GM21576 (cell line): ENCODE data around the gene TTC21B.
"Not testable (repeated sequence)": the region's sequence is repeated elsewhere in the genome, so short reads cannot be mapped to it uniquely, and the experiment has no call there.

Experiments used
- ATAC-seq: cut with Tn5 transposase; IDR thresholded peaks from one replicate; pipeline ENCODE4 v1.9.1; 2021; ENCODE audit warnings: mild to moderate bottlenecking, moderate library complexity; ENCODE audit not compliant: unreplicated experiment

Gene TTC21B

DNA sequence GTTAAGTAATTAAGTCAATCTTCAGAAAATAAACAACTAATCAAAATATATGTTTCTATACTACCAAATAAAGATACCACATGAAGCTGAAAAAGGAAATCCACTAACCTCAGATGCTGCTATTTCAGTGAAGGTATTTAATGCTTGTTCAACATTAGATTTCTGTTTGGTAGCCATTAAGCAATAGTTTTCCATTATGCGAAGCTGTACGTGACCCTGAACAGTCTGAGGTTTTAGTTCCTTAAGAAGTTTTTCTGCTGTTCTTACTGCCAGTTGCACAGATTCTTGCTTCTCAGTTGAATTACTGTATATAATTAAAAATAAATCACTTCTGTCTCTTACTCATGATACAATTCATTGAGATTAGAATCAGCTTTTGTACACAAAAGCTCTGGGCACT, 65.4 kb downstream of the TTC21B start:
- ATAC-seq = no peak

DNA sequence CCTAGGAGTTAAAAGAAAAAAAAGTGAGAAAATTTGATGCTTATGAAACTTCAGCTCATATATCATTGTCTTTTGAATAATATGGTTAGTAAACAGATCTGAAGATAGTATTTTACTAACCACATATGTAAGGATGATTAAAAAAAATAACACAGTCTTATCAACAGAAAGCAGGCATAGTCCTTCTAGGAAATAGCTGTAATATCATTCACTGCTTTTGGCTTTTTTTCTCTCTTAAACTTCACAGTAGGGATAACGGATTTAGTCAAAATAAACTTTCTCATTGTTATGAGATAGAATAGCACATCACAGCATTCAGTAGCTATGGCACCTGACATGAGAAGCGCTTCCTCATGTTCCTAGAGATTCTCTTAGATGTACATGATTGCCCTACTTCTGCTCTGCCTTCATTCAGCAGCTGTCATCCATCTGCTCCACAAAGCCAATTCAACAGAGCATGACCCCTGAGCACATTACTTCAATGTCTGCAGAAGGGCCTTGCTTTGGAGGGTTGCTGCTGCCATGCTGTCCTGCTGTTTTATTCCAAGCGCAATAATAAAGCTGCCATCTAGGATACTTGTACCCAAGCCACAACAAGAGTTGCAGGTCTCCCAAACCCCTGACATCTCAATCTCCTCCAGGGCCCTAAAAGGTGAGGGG, 67.0 kb downstream of the TTC21B start:
- ATAC-seq = no peak

DNA sequence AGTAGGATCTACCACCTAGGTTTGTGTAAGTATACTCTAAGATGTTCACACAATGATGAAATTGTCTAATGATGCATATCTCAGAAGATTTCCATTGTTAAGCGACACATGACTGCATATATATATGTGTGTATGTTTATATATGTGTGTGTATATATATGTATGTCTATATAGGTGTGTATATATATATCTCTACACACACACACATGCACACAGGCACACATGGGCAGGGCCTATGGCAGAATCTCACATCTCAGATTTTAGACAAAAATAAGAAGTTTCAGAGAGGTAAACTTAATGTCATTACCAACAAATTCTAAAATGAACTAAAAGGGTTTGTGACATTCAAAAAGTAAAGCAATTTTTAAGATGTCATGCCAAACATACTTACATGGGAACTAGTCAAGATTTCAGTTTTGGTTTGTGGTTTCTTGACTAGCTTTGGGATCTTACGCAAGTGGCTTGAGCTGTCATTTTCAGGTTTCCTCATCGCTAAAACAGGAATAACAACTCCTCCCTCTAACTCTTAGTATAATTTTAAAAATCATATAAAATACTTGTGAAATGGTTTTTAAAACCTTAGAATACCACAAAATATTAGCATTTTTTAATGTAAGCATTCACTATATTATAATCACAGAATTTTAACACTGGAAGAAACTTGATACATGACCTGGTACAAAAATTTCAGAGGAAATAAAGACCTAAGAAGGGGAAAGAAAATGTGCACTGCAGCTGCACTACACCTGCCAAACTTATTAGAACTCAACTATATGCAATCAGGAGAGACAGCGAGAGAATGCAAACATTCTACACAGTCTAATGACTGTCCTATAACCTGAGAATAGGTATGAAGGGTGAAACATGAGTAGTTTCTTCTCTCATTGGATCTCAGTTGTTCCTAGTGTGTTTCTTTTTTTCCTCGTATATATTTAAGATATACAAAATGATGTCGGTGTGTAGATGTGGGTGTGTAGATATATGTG, 75.7 kb downstream of the TTC21B start:
- peak; percentile 64 for ATAC-seq

DNA sequence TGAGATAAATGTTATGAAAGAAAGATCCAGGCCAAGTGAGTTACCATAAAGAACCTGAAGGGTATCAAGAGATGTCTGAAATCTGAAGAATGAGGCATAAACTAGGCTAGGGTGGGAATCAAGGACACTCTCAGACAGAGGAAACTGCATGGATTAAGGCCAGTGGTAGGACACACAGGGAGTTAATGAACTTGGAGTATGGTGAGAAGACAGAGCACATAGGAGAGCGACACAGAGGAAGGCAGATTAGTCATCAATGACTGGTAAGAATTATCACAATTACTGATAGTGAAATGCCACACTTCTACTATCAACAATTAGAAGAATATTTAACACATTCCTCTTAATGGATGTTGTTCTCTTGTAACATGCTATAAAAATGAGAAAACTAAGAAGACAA, 76.9 kb downstream of the TTC21B start:
- ATAC-seq = no peak

DNA sequence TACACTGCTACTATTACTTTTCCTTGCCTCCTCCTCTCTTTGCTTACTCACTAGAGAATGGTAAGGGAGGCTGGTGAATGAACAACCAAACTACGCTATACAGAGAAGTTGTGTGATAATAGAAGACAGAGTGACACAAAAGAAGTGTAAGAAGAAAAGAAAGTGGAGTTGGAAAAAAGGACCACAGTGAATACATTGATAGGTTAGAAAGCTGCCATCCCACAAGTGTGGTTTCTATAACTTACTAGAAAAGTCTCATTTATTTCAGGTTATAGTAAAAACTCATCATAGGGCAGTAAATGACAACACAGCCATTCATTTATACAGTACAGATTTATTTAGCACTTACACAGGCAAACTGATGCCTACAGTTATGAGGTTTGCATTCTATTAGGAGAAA, 77.3 kb downstream of the TTC21B start:
- no peak for ATAC-seq

DNA sequence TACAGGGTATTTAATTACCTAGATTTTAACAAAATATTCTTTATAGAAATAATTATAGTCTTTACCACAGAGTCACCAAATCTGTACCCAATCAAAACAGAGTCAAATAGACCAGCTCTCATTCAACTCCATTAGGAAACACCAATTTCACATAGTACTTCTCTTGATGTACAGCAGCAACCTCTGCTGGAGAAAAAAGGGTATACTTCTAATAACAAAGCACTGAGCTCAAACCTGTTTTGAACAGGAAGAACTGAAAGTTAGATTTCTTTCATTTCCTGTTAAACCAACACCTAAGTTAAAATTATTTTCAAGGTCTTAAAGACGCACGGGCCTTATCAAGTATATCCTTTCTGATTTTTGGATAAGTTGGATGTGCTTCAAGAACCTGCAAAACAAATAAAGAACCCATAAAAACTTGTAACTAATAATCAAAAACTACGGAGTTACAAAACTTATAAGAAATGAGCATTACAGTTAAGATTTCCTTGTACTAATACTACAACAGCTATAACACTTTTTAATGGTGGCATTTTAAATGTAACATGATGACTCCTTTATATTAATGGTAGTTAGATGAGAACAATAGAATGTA, 79.0 kb downstream of the TTC21B start:
- ATAC-seq = peak; percentile 93

DNA sequence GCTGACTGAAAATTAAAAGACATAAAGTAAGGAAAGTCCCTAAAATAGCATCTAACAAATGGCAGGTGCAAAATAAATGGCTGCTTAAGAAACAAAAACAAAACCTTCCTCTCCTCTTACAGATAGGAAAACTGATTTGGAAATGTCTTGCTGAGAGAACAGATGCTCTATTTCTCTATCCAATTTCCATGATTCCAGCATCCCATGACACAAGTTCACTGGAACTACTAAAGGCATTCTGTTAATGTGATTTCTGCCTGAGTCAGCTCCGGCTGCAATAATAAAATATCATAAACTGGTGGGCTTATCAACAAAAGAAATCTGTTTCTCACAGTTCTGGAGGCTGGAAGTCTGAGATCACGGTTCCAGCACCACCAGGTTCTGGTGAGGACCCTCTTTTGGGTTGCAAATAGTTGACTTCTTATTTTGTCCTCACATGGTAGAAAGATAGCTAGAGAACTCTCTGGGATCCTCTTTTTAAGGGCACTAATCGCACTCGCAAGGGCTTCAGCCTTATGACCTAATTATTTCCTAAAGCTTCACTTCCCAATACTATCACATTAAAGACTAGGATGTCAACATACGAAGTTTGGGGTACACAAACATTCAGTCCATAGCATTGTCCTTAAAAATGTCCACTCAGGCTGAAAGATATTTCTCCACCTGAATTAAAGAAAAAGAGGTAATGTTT, 81.3 kb downstream of the TTC21B start:
- ATAC-seq = no peak

DNA sequence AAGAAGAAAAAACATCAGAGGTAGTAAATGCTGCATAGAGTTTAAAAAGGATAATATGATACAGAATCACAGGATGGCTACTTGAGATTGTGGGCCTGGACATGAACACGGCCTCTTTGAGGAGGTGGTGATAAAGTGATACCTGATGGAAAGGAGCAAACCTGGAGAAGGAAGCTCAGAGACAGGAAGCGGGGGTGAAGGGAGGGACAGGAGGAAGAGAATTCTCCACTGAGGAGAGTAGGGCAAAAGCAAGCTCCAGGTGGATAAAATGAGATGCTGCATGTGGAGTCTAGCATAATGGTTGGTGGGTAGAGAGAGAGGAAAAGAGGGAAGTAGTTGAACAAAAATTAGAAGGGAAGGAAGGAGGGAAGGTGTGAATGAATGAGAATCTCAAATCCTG, 82.6 kb downstream of the TTC21B start:
- ATAC-seq = no peak

DNA sequence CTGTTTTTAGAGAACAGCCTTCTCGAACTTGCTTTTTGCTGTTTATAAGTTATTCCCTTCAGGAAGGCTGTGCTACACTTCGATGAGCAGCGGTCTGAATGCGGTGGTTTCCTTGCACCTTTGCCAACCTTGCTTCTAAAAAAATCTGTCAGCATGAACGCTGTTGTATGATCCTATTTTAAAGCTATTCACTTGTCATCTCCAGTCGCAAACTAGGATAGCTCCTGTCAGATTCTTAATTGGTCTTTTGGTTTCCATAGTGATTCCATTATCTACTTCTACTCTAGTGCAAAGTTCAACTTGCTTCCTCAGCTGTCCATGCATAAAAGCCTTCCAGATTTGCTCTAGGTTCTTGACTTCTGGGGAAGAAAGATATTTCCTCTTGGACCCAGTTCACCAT, 83.2 kb downstream of the TTC21B start:
- ATAC-seq = no peak

DNA sequence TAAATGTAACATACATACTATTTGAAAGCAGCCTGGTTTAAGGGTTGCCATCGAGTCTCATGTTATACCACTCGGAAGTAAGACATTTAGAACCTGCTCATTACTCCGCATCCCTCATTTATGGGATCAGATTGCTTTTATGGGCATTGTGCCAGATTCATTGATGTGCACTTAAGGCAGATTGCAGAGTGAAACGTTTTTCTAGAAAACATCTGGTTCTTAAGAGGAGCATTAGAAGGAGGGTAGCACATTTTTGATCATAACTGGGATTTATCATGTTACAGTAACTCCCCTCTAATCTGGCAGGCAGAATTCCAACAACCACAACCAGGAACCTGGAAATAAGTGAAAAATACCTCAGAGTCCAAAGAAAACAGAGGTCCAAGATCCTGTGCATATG, 85.4 kb downstream of the TTC21B start:
- no peak for ATAC-seq

DNA sequence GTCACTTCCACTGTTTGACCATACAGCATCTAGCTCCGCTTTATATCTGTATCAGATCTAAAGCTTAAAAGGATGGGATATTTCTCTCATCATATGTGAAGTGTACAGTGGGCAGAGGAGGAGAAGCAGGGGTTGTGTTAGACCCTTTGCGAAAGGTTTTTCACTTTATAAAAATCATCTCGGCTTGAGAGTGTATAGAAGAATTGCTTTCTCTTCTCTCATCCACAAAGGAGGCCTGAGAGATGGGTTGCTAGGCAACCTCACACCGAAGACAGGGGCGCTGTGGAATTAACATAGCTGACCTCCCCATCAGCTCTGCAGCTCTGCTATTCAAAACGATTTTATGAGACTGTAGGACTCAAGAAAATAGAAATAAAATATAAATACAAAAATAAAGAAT, 89.3 kb downstream of the TTC21B start:
- ATAC-seq = no peak

DNA sequence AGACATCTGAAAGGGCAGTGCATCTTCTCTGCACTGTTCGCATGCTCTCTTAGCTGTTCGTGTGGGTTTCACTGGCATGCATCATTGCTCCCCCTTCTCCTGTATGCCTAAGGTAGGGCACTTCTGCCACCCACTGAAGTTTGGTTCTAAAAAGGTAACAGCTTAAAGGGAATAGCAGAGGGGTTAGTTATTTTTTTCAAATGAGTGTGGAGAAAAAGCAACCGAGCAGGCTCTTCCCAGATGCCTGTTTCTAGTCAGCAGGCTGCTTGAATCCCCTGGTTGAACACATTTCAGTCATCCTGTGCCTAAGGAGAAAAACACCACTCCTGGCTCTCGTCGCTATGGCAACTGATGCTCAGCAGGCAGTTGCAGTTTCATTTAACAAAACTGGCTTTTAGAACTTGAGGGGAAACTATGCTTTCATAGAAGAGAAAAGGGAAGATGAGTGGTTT, 89.7 kb downstream of the TTC21B start:
- ATAC-seq = peak; percentile 75

DNA sequence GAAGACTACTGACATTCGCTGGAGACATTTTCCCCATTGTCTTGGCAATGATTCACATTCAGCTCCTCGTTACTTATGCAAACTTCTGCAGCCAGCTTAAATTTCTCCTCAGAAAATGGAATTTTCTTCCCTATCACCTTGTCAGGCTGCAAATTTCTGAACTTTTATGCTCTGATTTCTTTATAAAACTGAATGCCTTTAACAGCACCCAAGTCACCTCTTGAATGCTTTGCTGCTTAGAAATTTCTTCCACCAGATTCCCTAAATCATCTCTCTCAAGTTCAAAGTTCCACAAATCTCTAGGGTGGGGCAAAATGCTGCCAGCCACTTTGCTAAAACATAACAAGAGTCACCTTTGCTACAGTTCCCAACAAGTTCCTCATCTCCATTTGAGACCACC, 92.5 kb downstream of the TTC21B start:
- not testable (repeated sequence) for ATAC-seq

DNA sequence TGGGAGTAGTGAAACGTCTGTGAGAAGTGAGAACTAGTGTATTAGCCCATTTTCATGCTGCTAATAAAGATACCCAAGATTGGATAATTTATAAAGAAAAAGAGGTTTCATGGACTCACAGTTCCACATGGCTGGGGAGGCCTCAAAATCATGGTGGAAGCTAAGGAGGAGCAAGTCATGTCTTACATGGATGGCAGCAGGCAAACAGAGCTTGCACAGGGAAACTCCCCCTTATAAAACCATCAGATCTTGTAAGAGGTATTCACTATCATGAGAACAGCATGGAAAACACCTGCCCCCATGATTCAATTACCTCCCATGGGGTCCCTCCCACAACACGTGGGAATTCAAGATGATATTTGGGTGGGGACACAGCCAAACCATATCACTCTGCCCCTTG, 93.9 kb downstream of the TTC21B start:
- ATAC-seq = not testable (repeated sequence)

DNA sequence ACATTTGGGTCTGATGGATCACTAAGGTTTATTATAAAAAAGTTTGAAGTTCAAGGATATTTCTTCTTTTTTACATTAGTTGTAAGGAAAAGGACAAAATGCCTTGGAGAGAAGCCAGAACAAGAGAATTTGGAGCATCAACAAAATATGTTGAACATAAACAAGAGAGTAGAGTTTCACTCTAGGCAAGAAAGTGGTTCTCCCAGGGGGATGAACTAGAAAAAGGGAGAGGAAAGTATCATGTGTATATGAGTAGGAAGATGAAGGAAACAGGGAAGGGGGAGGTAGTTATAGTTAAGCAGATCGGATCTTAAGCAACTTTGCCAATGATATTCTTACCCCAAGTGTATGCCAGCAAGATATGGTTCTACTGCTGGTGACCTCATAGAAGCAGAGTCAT, 95.7 kb downstream of the TTC21B start:
- ATAC-seq = no peak

DNA sequence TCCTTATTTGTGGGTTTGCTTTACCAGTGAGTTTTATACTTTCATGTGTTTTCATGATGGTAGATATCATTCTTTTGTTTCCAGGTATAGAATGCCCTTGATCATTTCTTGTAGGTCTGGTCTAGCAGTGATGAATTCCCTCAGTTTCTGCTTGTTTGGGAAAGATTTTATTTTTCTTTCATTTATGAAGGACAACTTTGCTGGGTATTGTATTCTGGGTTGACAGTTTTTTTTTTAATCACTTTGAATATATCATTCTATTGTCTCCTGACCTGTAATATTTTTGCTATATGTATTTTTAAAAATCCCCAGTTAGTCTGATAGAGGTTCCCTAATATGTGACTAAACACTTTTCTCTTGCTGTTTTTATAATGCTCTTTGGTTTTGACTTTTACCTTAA, 101.2 kb downstream of the TTC21B start:
- ATAC-seq = no peak

DNA sequence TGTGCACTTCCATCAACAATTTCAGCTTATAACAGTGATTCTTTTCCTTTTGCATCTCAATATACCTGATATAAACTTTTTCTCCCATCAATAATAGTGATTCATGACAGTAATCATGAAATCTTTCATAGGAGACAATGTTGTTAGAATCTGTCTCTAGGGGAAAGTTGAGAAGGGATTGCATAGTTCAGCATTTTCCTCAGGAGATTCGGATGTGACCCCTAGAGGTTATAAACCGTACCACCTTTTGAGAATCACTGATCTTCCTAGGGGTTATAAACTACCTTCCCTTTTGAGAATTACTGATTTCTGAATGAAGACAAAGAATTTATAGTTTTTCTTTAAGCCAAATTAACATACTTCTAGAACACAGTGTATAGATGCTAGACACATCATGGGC, 106.6 kb downstream of the TTC21B start:
- no peak for ATAC-seq

DNA sequence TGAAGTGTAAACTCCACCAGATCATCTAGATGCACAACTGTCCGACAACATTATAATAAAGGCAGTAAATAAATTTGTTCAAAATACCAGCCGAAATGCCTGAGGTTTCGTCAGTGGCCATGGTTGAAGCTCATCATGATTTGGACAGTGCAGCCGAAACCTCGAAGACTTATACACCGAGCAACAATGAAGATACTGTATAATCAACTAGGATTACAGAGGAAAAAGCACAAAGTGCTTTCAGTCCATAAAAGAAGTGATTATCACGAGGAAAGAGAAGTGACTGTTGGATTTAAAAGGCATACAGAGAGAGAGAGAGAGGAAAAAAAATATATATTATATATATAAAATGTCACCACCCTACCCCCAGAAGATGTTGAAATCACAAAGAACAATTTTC, 107.5 kb downstream of the TTC21B start:
- ATAC-seq = no peak

DNA sequence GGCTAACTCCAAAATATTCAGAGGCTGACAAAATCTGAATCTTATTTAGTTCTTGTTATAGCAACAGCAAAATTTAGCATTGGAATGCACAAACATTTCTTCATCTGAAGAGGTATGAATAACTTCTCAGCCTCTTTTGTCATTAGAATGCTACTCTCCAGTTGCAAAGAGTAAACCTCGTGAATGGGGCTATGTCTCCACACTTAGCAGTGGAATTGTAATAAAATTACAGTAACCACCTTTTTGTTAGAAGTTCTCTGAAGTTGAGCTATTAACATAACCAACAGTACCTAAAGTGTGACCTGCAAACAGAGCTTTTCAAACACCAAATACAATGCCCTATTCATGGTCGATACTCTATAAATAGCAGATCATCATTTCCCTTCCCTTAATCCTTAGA, 109.4 kb downstream of the TTC21B start:
- no peak for ATAC-seq

DNA sequence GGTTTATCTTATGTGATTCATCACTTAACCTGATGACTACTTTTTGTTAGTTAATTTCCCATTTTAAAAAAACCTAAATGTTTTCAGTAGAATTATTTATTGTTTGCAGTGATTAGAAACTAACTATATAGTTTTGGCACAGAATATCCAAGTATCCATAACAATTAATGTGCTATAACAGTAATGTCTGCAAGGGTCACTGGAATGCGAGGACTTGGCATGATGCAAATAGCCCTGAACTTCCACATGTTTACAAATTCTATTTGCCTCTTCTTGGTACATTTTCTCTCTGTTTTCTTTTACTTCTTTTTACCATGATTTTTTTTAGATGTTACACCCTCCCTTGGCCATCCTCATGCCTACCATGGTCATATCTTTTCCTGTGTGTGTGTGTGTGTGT, 110.2 kb downstream of the TTC21B start:
- no peak for ATAC-seq

DNA sequence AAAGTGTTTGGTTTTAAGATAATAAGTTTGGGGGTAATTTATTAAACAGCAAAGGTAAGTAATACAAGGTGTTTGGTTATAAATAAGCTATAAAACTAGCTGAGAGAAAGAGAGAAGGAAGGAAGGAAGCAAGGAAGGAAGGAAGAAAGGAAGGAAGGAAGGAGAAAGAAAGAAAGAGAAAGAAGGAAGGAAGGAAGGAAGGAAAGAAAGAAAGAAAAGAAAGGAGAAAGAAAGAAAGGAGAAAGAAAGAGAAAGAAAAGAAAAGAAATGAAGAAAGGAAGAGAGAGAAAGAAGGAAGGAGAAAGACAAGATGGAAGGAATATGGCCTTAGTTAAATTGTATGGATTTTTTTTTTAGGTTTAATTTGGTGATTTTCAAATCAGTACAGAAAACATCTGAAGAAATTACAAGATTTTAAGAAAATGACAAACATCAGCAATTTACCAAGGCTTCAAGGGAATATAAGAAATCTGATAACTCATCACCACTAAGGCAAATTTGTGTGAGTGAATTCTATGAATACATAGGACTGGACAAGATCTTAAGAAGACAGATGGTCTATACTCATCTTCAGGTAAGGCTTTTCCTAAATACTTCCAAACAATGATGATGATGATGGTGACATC, 113.1 kb downstream of the TTC21B start:
- no peak for ATAC-seq
